ENCODE measurements around the gene DGUOK.

DGUOK gene

DNA sequence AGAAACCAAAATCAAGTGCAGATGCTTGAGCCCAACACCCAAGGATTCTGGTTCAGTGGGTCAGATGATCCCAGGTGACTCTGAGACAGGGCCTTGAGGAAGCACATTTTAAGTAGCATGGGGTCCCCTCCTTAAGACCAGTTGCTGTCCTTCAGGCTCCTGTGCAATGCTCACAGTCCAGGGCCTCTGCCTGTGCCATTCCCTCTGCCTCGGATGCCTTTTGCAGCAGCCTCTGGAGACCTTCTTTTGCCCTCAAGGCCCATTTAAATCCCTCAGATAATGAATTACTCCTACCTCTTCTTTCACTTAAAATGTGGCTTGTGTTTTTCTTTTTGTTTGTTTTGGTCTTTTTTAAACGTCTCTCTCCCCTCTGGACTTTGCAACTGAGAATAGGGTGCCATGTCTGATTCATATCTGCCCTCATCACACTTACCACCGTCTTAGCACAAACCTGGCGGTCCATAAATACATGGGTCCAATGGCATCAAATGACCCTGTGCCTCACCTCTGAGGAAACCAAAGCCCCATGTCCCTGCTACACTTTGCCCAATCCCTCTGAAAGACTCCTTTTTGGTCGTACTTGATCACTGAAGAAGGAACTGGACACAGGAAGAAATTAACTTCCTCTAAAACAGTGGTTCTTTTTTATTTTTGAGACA lies 19.7 kb upstream of the DGUOK start:
- DNase-seq (ENCODE audit: low read depth in 1 of 2, low spot score in 1 of 2), result no peak
- in situ Hi-C loops (cut with HindIII; ENCODE audit: low pct_unique_long_range_greater_than_20kb, low sequenced_read_pairs), result no loop called here
- TF ChIP-seq JUND (IDR thresholded peaks at IDR 0.05; ENCODE audit: low read depth), result no peak

DNA sequence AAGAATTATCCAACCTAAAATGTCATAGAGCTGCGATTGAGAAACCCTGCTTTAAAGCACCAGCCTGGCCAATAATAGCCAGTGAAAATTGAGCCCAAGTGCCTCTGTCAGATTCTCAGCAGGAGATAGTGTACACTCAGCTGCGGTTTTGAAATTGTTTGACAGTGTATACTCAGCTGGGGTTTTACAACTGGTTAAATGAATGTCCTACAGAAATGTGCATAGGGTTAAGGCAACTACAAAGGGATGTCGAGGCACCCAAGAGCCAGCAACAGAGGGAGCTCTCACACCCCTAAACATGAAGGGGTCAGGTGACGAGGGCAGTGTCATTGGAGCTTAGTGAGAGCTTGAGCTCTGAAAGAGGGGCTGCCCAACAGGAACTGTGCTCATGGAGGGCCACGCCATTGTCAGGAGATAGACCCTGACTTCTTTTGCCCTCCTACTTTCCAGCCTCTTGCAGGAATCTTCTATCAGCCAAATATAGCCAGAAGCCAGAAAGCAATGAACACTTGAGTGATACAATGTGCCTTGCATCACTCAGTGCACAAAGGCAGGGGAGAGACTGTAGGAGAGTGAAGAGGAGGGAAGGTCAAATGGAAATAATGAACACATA lies 18.7 kb upstream of the DGUOK start:
- in situ Hi-C loops (cut with HindIII; ENCODE audit: low pct_unique_long_range_greater_than_20kb, low sequenced_read_pairs), result no loop called here
- DNase-seq (ENCODE audit: low read depth in 1 of 2, low spot score in 1 of 2), result peak in 1 of 2 experiments; percentile 55
- no peak for TF ChIP-seq JUND (IDR thresholded peaks at IDR 0.05; ENCODE audit: low read depth)

DNA sequence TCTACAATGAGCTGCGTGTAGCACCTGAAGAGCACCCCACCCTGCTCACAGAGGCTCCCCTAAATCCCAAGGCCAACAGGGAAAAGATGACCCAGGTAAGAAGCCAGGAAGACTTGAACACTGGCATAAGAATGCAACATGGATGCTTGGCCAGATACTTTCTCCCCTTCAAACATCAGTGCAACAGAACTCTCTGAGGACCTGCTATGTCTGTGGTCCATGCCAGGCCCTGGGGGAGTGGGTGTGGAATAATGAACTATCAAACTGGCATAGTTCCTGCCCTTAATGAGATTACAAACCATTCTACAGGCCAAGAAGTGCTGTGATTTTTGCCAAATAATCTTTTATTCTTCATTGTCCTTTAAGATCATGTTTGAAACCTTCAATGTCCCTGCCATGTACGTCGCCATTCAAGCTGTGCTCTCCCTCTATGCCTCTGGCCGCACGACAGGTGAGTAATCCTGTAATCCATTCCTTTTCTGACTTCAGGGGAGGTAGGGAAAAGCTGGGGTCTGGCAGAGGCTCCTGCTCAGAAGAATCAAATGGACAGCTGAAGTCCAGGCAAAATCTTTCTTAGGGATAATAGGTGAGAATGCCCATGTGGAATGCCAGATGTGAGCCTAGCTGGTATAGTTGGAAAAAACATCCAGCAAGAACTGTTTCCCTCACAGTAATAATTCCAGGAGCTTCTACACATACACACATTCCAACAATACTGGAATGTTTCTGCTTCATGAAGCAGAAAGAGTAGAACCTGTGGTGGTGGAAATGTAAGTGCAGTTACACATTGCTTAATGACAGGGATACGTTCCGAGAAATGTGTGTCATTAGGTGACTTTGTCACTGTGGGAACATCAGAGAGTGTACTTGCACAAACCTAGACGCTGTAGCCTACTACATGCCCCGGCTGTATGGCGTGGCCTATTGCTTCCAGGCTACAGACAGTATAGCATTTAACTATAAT lies 17.7 kb upstream of the DGUOK start:
- no peak for TF ChIP-seq JUND (IDR thresholded peaks at IDR 0.05; ENCODE audit: low read depth)
- in situ Hi-C loops (cut with HindIII; ENCODE audit: low pct_unique_long_range_greater_than_20kb, low sequenced_read_pairs), result no loop called here
- no peak for DNase-seq (ENCODE audit: low read depth in 1 of 2, low spot score in 1 of 2)

DNA sequence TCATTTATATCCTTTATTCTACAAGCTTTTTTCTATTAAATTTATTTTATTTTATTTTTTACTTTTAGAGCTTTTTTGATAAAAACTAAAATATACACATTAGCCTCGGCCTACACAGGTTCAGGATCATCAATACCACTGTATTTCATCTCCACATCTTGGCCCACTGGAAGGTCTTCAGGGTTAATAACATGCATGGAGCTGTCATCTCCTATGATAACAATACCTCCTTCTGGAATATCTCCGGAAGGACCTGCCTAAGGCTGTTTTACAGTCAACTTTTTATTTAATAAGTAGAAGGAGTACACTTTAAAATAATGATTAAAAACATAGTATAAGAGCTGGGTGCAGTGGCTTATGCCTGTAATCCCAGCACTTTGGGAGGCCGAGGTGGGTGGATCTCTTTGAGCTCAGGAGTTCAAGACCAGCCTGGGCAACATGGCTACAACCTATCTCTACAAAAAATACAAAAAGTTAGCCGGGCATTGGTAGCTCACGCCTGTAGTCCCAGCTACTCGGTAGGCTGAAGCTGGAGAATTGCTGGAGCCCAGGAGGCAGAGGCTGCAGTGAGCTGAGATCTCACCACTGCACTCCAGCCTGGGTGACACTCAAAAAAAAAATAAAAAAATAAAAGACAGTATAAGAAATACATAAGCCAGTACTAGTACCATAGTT lies 15.7 kb upstream of the DGUOK start:
- in situ Hi-C loops (cut with HindIII; ENCODE audit: low pct_unique_long_range_greater_than_20kb, low sequenced_read_pairs), result no loop called here
- no peak for DNase-seq (ENCODE audit: low read depth in 1 of 2, low spot score in 1 of 2)
- no peak for TF ChIP-seq JUND (IDR thresholded peaks at IDR 0.05; ENCODE audit: low read depth)

DNA sequence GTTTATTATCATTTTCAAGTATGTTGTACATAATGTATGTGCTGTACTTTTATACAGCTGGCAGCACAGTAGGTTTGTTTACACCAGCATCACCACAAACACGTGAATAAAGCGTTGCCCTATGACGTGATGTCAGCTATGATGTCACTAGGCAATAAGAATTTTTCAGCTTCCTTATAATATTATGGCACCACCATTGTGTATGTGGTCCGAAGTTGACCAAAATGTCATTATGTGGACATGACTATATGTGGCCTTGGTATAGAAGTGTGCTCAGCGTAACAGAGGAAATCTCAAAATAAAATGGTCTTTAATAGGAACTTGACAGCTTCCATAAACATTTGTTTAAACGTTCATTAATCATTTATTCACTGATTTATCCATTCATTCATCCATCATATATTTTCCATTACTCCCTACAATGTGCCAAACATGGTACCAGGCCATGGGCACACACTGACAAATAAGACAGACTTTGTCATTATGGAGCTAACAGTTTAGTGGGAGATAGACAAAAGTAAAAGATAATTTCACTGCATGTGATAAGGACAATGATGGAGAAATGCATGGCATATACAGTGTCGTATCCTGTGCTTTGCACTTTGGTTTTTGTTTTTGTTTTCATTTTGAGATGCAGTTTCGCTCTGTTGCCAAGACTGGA lies 15.0 kb upstream of the DGUOK start:
- in situ Hi-C loops (cut with HindIII; ENCODE audit: low pct_unique_long_range_greater_than_20kb, low sequenced_read_pairs), result no loop called here
- TF ChIP-seq JUND (IDR thresholded peaks at IDR 0.05; ENCODE audit: low read depth), result no peak
- DNase-seq (ENCODE audit: low read depth in 1 of 2, low spot score in 1 of 2), result no peak

DNA sequence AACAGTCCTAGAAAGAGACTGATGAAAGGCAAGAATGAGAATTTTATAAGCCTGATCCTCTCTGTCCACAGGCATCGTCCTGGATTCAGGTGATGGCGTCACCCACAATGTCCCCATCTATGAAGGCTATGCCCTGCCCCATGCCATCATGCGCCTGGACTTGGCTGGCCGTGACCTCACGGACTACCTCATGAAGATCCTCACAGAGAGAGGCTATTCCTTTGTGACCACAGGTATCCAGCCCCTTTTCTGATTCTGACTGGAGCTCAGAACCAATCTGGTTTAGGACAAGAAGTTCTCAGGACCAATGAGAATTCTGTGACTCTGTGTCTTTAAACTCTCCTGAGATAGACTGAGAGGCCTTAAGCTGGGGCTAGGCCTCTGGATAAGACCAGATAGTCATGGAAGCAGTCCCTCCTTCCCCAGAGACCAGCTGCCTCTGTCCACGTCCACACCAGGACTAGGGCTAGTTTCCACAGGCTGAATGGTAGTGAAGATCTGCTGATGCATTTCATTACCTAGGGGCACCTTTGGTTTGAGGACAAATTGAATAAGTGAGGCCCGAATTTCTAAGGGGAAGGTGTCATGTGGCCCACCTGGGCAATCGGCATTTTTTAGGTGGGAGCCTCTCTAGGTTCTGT lies 13.1 kb upstream of the DGUOK start:
- in situ Hi-C loops (cut with HindIII; ENCODE audit: low pct_unique_long_range_greater_than_20kb, low sequenced_read_pairs), result no loop called here
- TF ChIP-seq JUND (IDR thresholded peaks at IDR 0.05; ENCODE audit: low read depth), result no peak

DNA sequence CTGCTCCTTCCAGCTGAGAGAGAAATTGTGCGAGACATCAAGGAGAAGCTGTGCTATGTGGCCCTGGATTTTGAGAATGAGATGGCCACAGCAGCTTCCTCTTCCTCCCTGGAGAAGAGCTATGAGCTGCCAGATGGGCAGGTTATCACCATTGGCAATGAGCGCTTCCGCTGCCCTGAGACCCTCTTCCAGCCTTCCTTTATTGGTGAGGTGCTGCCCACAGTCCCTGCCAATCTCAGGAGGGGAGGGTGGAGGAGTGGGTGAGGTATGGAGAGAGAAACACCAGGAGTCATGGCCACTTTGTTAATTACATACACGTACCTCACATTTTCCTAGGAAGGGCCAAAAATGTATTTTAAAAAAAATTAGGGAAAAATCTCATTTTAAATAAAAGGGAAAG lies 12.0 kb upstream of the DGUOK start:
- in situ Hi-C loops (cut with HindIII; ENCODE audit: low pct_unique_long_range_greater_than_20kb, low sequenced_read_pairs), result no loop called here
- TF ChIP-seq JUND (IDR thresholded peaks at IDR 0.05; ENCODE audit: low read depth), result no peak
- no peak for DNase-seq (ENCODE audit: low read depth in 1 of 2, low spot score in 1 of 2)

More for the DNA sequence above, 13.1 kb upstream of the DGUOK start:
- no peak for DNase-seq (ENCODE audit: low read depth in 1 of 2, low spot score in 1 of 2)

DNA sequence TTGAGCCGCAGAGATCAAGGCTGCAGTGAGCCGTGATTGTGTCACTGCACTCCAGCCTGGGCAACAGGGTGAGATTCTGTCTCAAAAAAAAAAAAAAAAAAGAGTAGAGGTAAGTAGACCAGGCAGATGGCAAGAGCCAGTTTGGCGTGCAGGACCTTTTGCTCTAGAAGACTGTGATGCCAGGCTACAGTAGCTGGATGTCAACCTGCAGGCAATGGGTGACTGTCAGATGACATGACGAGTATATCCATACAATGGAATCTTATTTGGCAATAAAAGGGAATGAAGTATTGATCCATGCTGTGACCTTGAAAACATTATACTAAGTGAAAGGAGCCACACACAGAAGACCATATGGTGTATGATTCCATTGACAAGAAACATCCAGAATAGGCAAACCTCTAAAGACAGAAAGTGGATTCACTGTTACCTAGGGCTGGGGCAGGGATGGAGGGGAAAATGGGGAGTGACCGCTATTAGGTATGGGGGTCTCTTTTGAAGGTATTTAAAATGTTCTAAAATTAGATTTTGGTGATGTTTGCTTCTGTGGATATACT lies 11.2 kb upstream of the DGUOK start:
- no peak for TF ChIP-seq JUND (IDR thresholded peaks at IDR 0.05; ENCODE audit: low read depth)
- in situ Hi-C loops (cut with HindIII; ENCODE audit: low pct_unique_long_range_greater_than_20kb, low sequenced_read_pairs), result no loop called here
- DNase-seq (ENCODE audit: low read depth in 1 of 2, low spot score in 1 of 2), result no peak

DNA sequence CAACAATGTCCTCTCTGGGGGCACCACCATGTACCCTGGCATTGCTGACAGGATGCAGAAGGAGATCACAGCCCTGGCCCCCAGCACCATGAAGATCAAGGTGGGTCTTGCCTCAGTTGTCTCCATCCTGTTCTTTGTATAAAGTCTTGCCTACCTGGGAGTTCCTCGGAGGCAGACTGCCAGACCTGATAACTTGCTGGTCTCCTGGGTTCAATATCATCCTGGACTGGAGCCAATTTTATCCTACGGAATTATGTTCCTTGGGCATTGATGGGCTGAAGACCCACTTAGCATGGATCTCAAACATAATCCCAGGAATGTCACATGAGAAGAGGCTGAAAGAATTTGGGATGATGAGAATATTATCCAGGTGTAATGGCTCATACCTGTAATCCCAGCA lies 10.0 kb upstream of the DGUOK start:
- in situ Hi-C loops (cut with HindIII; ENCODE audit: low pct_unique_long_range_greater_than_20kb, low sequenced_read_pairs), result no loop called here
- DNase-seq (ENCODE audit: low read depth in 1 of 2, low spot score in 1 of 2), result no peak
- TF ChIP-seq JUND (IDR thresholded peaks at IDR 0.05; ENCODE audit: low read depth), result no peak

DNA sequence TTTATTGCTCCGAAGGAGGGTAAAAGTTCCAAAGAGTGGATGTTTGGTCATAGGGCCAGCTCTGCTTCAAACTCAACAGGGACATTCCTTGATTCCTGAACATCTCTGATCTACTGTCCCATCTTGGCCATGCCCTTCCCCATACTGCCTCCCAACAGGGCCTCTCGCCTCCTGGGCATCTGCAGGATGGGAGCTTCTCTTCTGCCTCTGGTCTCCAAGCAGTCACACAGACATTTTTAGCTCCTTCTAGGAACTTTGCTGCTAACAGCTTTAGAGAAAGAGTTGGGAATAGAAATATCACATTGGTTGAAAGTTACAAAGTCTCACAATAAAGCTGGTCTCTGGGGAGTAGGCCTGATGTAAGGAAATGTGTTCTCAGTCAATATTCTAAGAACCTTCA lies 9.4 kb upstream of the DGUOK start:
- DNase-seq (ENCODE audit: low read depth in 1 of 2, low spot score in 1 of 2), result no peak
- TF ChIP-seq JUND (IDR thresholded peaks at IDR 0.05; ENCODE audit: low read depth), result no peak
- in situ Hi-C loops (cut with HindIII; ENCODE audit: low pct_unique_long_range_greater_than_20kb, low sequenced_read_pairs), result no loop called here

DNA sequence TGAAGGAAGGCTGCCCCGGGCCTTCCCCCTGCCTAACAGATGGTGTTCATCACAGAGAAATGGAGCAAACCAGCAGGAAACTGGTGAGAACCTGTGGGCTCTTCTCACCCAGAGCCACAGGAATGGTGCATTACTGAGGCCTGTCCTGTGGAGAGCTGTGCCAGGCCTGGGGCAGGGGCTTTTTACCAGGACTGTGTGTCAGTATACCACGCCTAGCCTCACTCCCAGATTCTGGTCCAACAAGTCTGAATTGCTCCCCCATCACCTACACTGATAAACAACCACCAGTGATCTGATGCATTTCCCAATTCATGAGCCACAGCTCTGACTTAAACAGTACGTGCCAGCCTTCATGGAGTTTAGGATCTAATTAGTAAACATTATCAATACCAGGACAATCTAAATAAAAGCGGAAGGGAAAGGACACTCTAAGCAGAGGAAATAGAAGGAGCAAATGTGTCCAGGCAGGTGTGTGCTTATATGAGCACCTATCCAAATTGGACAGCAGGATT lies 8.9 kb upstream of the DGUOK start:
- DNase-seq (ENCODE audit: low read depth in 1 of 2, low spot score in 1 of 2), result no peak
- in situ Hi-C loops (cut with HindIII; ENCODE audit: low pct_unique_long_range_greater_than_20kb, low sequenced_read_pairs), result no loop called here
- no peak for TF ChIP-seq JUND (IDR thresholded peaks at IDR 0.05; ENCODE audit: low read depth)
